Activated naive CD4-positive, alpha-beta T cell treated with anti-CD3 and anti-CD28 coated beads, Interleukin-2, amount 10 ng/mL, durations not matched to agents 7 days and 5 days (primary cell): ENCODE measurements around the gene CACNA1D.
"Not testable (repeated sequence)": the region's sequence is repeated elsewhere in the genome, so short reads cannot be mapped to it uniquely, and the experiment has no call there.

Source experiments
- CTCF ChIA-PET: fragments of 350-600 bp; sonication (Branson Sonifier 250); formaldehyde crosslinking; loops from one replicate; lab custom pipeline; 2021; ENCODE audit warnings: antibody characterized with exemption; lab: Charles Lee
- DNase-seq: peaks from one replicate; pipeline ENCODE4 v3.0.0-alpha.2; 2020
- H3K27ac Mint-ChIP-seq: one replicate; pipeline ENCODE4 v1.8.0; 2021; ENCODE audit warnings: mild to moderate bottlenecking, moderate library complexity, mixed read lengths
- H3K27me3 Mint-ChIP-seq: one replicate; pipeline ENCODE4 v1.8.0; 2021; ENCODE audit warnings: mild to moderate bottlenecking, mixed read lengths
- H3K36me3 Mint-ChIP-seq: one replicate; pipeline ENCODE4 v1.8.0; 2021; ENCODE audit warnings: mixed read lengths
- H3K4me1 Mint-ChIP-seq: one replicate; pipeline ENCODE4 v1.8.0; 2021; ENCODE audit warnings: mixed read lengths
- H3K4me3 Mint-ChIP-seq: one replicate; pipeline ENCODE4 v1.8.0; 2021; ENCODE audit warnings: mild to moderate bottlenecking, moderate library complexity, mixed read lengths
- H3K9me3 Mint-ChIP-seq: one replicate; pipeline ENCODE4 v1.8.0; 2021; ENCODE audit warnings: mixed read lengths

CACNA1D gene

GRCh38 chr3:53642211-53642610 is 147.8 kb downstream of the CACNA1D start:
- Mint-ChIP-seq H3K36me3 (no peaks in the 10 kb centered on the region), H3K4me3 (no peak overlapping the region), H3K4me1 (no peaks in the 10 kb centered on the region), H3K27ac (no peak overlapping the region), H3K9me3 (no peaks in the 10 kb centered on the region), H3K27me3 (peaks cover 12% of the 10 kb centered on the region)
- no peak for DNase-seq
- CTCF ChIA-PET: no interaction called here

GRCh38 chr3:53643757-53644156 is 149.3 kb downstream of the CACNA1D start:
- Mint-ChIP-seq H3K36me3 (no peaks in the 10 kb centered on the region), H3K27ac (no peak overlapping the region), H3K9me3 (no peaks in the 10 kb centered on the region), H3K27me3 (peaks cover 14% of the 10 kb centered on the region), H3K4me1 (no peaks in the 10 kb centered on the region), H3K4me3 (no peak overlapping the region)
- CTCF ChIA-PET: no interaction called here
- no peak for DNase-seq

GRCh38 chr3:53645754-53646153 is 151.3 kb downstream of the CACNA1D start:
- Mint-ChIP-seq H3K9me3 (no peaks in the 10 kb centered on the region), H3K4me1 (no peaks in the 10 kb centered on the region), H3K36me3 (no peaks in the 10 kb centered on the region), H3K27me3 (peaks cover 17% of the 10 kb centered on the region), H3K27ac (no peak overlapping the region), H3K4me3 (no peak overlapping the region)
- DNase-seq: no peak
- CTCF ChIA-PET: no interaction called here

GRCh38 chr3:53646723-53647122 is 152.3 kb downstream of the CACNA1D start:
- peaks cover 17% of the 10 kb centered on the region for H3K27me3 Mint-ChIP-seq
- no peaks in the 10 kb centered on the region for H3K4me1 Mint-ChIP-seq
- no peaks in the 10 kb centered on the region for H3K9me3 Mint-ChIP-seq
- CTCF ChIA-PET: no interaction called here
- no peaks in the 10 kb centered on the region for H3K36me3 Mint-ChIP-seq
- no peak overlapping the region for H3K27ac Mint-ChIP-seq
- no peak overlapping the region for H3K4me3 Mint-ChIP-seq
- DNase-seq: no peak

GRCh38 chr3:53649816-53650215 is 155.4 kb downstream of the CACNA1D start:
- CTCF ChIA-PET: no interaction called here
- no peak for DNase-seq
- H3K27me3 Mint-ChIP-seq: peaks cover 17% of the 10 kb centered on the region
- H3K36me3 Mint-ChIP-seq: no peaks in the 10 kb centered on the region
- H3K4me3 Mint-ChIP-seq: no peak overlapping the region
- no peaks in the 10 kb centered on the region for H3K4me1 Mint-ChIP-seq
- H3K9me3 Mint-ChIP-seq: peaks cover 6% of the 10 kb centered on the region
- H3K27ac Mint-ChIP-seq: no peak overlapping the region

- Mint-ChIP-seq H3K4me3 (no peak overlapping the region), H3K36me3 (no peaks in the 10 kb centered on the region), H3K4me1 (no peaks in the 10 kb centered on the region), H3K27ac (no peak overlapping the region), H3K27me3 (peaks cover 18% of the 10 kb centered on the region), H3K9me3 (peaks cover 10% of the 10 kb centered on the region)
- no peak for DNase-seq
- CTCF ChIA-PET: no interaction called here
Measured at GRCh38 chr3:53650424-53650823, 156.0 kb downstream of the CACNA1D start.

GRCh38 chr3:53650928-53651661 is 156.7 kb downstream of the CACNA1D start:
- no peak overlapping the region for H3K4me3 Mint-ChIP-seq
- CTCF ChIA-PET: no interaction called here
- no peaks in the 10 kb centered on the region for H3K36me3 Mint-ChIP-seq
- no peak overlapping the region for H3K27ac Mint-ChIP-seq
- peaks cover 18% of the 10 kb centered on the region for H3K27me3 Mint-ChIP-seq
- no peaks in the 10 kb centered on the region for H3K4me1 Mint-ChIP-seq
- peaks cover 10% of the 10 kb centered on the region for H3K9me3 Mint-ChIP-seq
- DNase-seq: no peak

- peaks cover 10% of the 10 kb centered on the region for H3K9me3 Mint-ChIP-seq
- no peaks in the 10 kb centered on the region for H3K4me1 Mint-ChIP-seq
- no peak for DNase-seq
- peaks cover 13% of the 10 kb centered on the region for H3K27me3 Mint-ChIP-seq
- CTCF ChIA-PET: no interaction called here
- no peak overlapping the region for H3K27ac Mint-ChIP-seq
- H3K4me3 Mint-ChIP-seq: no peak overlapping the region
- no peaks in the 10 kb centered on the region for H3K36me3 Mint-ChIP-seq
Measured at GRCh38 chr3:53651927-53652326, 157.5 kb downstream of the CACNA1D start.

GRCh38 chr3:53657651-53658050 is 163.2 kb downstream of the CACNA1D start:
- Mint-ChIP-seq H3K27ac (no peak overlapping the region), H3K9me3 (peaks cover 24% of the 10 kb centered on the region), H3K4me1 (no peaks in the 10 kb centered on the region), H3K36me3 (no peaks in the 10 kb centered on the region), H3K4me3 (no peak overlapping the region), H3K27me3 (peaks cover 21% of the 10 kb centered on the region)
- no peak for DNase-seq
- CTCF ChIA-PET: no interaction called here

GRCh38 chr3:53658613-53659193 is 164.3 kb downstream of the CACNA1D start:
- no peak overlapping the region for H3K4me3 Mint-ChIP-seq
- no peaks in the 10 kb centered on the region for H3K36me3 Mint-ChIP-seq
- no peaks in the 10 kb centered on the region for H3K4me1 Mint-ChIP-seq
- peaks cover 22% of the 10 kb centered on the region for H3K9me3 Mint-ChIP-seq
- no peak for DNase-seq
- CTCF ChIA-PET: no interaction called here
- no peak overlapping the region for H3K27ac Mint-ChIP-seq
- peaks cover 21% of the 10 kb centered on the region for H3K27me3 Mint-ChIP-seq

- peaks cover 29% of the 10 kb centered on the region for H3K27me3 Mint-ChIP-seq
- no peaks in the 10 kb centered on the region for H3K36me3 Mint-ChIP-seq
- H3K27ac Mint-ChIP-seq: no peak overlapping the region
- no peak overlapping the region for H3K4me3 Mint-ChIP-seq
- H3K4me1 Mint-ChIP-seq: no peaks in the 10 kb centered on the region
- peaks cover 20% of the 10 kb centered on the region for H3K9me3 Mint-ChIP-seq
- DNase-seq: no peak
- CTCF ChIA-PET: no interaction called here
Measured at GRCh38 chr3:53659996-53660395, 165.6 kb downstream of the CACNA1D start.

GRCh38 chr3:53661480-53661879 is 167.1 kb downstream of the CACNA1D start:
- Mint-ChIP-seq H3K27ac (no peak overlapping the region), H3K4me1 (no peaks in the 10 kb centered on the region), H3K9me3 (peaks cover 16% of the 10 kb centered on the region), H3K36me3 (no peaks in the 10 kb centered on the region), H3K27me3 (peaks cover 31% of the 10 kb centered on the region), H3K4me3 (no peak overlapping the region)
- CTCF ChIA-PET: no interaction called here
- no peak for DNase-seq

- DNase-seq, H3K36me3 Mint-ChIP-seq, CTCF ChIA-PET, H3K27ac Mint-ChIP-seq, H3K4me3 Mint-ChIP-seq, H3K4me1 Mint-ChIP-seq: not testable (repeated sequence)
- H3K27me3 Mint-ChIP-seq: peaks cover 30% of the 10 kb centered on the region
- peaks cover 15% of the 10 kb centered on the region for H3K9me3 Mint-ChIP-seq
Measured at GRCh38 chr3:53664812-53665211, 170.4 kb downstream of the CACNA1D start.

GRCh38 chr3:53665608-53666425 is 171.4 kb downstream of the CACNA1D start:
- CTCF ChIA-PET: interaction anchor here (1.0 kb wide), 1 partner anchor 12 kb away, joined by 3 read pairs; no protein-coding TSS in a partner anchor
- no peak for DNase-seq
- Mint-ChIP-seq H3K27me3 (peaks cover 21% of the 10 kb centered on the region), H3K36me3 (no peaks in the 10 kb centered on the region), H3K4me1 (no peaks in the 10 kb centered on the region), H3K4me3 (no peak overlapping the region), H3K27ac (no peak overlapping the region), H3K9me3 (peaks cover 12% of the 10 kb centered on the region)
